ENCODE data around the gene DYNLT1.
A peak's percentile ranks its signal among the peaks of the same experiment; 100 is the strongest.
"Not testable (repeated sequence)": the region's sequence is repeated elsewhere in the genome, so short reads cannot be mapped to it uniquely, and the experiment has no call there.

Gene DYNLT1

DNA sequence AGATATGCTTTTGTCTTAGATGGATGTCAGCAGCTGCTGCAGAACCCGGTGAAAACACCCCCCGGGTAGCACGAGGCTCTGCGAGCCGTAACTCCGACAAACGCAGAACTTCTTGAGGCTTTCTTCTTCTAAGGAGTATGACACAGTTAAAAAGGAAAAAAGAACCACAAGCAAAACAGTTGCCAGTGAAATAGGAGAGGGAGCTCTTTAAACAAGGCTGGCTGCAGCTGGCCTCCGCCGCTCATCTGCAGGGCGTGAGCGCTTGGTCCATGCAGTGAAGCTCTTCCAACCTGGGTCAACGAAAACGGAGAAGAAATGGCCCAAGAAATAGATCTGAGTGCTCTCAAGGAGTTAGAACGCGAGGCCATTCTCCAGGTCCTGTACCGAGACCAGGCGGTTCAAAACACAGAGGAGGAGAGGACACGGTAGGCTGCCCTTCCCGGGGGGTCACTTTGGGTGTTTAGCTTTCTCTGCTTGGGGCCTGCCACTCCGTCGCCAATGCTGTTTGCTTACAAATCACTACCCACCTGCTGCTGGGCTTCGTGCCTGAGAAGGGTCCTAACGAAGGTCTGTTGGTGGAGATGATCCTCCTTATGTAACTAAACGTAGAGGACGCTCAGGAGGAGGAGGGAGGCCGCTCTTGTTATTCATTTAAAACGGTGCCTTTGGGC lies 18.5 kb upstream of the DYNLT1 start:
- no peak for DNase-seq

DNA sequence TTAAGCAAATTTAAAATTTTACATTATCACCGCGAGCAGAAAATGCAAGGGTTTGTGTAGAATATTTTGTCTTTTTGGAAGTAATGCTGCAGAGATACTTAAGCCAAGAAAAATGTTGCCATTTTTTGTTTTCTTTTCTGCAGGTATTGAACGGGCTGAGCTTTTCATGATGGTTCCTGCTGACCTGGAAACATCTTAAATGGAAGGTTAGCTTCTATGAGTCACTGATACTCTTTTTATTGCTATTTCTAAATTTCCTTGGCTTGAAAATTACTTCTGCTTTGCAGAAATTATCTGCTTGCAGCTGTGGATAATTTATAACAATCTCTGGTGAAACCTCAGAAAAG lies 18.0 kb upstream of the DYNLT1 start:
- DNase-seq, result no peak

DNA sequence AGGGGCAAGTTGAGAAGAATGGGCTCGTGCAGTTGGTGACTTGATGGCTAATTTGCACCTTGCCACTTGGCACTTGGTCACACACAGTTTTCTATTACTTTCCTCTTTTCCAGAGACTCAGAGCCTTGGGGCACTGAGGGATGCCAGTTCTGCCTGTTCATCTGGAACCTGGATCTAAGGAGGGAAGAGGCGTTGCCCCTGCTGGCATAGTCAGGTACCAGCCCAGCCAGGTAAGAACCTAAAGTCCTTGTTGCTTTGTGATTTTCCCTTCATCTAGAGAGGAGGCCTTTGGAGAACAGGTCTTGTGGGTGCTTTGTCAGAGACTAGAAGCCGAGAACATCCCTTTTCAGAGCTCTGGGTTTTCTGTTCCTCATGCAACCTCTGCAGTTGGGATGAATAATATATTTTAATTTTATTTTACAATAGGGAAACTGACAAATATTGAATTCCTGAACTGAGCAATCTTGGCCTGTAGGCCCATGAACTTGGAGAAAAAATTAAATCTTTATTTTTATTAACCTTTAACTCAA lies 16.7 kb upstream of the DYNLT1 start:
- DNase-seq, result no peak

DNA sequence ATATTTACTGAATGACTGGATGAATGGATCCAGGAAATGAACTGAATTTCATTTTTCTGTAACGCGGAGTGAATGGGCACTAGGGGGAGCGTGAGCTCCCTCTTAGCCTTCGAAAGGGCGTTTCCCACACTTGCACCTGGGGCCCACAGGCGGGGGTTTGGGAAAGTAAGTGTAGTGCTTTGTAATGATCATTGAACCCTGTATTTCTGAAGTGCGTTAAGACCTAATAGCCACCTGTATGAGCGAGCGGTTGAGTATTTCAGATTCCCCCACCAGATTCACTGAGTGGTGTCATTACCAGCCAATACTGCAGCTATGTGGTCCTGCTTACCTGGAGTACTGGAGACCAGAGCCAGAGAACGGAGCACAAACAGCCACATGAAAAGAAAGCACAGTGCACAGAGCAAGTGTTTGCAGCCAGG lies 15.8 kb upstream of the DYNLT1 start:
- peak; percentile 49 for DNase-seq

DNA sequence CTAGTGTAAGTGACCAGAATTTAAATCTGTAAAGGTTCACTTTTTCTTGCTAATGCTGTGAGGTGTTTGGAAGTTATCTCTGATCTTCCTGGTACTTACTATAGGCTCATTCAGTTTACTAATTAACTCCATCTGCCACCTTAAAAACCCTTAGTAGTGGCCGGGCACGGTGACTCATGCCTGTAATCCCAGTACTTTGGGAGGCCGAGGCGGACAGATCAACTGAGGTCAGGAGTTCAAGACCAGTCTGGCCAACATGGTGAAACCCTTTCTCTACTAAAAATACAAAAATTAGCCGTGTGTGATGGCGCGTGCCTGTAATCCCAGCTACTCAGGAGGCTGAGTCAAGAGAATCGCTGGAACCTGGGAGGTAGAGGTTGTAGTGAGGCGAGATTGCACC lies 12.4 kb upstream of the DYNLT1 start:
- DNase-seq, result peak; percentile 66

DNA sequence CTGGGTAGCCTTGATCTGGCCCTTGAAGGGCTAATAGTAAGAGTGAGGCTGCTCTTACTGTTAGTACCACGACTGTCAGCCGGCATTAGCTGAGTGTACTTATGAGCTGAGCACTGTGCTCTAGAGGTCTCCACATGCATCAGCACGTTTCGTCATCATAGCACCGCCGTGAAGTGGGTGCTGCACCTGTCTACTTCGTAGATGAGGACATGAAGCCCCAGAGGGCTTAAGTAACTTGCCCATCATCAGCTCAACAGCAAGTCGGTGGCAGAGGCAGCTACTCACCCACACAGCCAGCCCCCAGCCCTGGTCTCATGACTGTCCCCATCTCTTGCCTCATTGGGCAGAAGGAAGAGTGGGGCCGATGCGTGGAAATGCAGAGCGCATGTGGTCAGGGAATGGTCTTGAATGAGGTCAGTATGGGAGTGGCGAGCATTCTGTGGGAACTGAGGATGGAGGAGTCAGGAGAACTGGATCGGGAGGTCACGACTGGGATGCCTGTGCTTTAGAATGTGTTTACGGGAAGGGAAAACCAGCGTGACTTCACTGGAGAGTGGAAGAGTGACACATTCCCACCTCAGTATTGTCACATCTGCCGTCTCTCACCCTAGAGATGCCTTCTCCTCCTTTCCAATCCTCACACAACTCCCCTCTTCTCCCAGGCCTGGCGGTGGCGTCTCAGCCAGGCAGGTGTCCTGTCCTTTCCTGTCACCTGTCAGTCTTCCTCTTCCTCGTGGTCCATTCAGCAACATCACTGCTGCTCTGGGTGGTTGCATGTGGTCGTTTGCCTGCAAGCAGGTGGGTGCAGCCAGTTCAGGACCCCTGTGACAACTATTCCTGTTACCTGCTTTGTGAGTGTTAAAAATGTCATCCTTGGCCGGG lies 11.3 kb upstream of the DYNLT1 start:
- no peak for DNase-seq

DNA sequence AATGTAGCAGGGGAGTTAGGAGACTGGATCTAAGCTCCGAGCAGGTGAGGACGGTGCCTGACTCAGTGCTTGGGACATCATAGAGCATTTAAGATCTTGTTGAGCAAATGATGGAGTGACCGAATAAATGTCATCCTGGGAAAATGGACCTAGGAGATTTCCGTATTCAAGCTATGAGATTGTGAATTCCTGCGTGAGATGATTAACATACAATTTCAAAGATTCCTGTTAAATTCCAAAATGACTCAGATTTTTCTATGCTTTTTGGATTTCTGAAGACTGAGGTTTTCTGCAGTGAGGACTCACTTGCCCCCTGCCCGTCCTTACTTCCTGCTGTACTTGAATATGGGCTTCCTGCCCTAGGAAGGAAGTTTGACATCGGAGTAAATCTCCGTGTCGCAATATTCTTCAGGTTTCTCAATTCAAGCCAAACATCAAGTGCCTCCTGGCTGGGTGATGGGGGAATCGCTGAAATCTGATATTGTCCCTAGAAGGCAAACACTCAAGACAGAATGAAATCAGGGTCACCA lies 10.5 kb upstream of the DYNLT1 start:
- DNase-seq, result no peak

DNA sequence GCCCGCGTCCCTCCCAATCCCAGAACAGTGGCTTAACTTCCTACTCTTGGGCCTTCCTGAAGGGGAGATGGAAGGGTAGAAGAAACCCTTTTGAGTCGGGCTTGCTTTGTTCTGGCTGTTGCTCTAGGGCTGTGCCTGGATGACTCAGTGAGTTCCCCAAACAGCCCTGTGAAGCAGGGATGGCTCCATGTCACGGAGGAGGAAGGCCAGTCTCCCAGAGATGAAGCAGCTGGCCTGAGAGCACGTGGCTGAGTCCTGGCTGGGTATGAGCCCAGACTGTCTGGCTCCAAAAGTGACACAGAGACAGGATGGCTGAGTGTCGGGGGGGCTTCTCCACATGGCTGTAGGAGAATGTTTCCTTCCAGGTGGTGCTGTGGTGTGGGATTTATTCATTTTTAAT lies 10.0 kb upstream of the DYNLT1 start:
- DNase-seq, result peak; percentile 60

DNA sequence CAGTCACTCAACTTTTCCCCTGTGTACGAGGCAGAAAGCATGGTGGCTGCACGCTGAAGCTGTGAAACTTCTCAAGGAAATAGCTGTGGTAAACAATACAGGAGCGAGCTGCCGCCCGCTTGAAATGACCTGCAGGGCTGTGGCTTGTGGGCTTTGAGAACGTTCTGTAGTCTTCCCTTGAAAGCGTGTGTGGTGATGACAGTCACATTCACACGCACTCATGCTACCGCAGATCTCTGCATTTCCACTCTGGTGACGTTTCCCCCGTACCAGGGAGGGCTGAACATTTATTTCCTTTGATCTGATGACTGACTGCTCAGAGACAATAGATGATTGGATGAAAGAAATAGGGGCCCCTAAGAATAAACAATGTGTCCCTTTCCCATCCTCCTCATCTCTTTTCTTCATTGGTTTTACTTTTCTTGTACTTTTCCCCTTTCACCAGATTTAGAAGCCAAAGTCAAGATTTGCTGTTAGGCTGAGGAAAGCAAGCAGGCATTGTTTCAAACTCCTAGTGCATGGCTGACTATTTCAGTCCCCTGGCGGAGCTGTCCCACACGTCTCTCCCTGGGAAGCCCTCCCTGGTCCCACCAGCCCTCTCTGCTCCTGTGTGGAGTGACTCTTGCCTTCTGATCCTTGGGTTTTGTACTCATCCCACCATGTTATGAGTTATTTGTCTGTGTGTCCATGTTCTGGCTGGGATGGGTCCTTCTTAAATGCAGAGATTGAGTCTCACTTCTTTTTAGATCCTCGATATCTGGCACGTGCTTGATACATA lies 9.2 kb upstream of the DYNLT1 start:
- DNase-seq, result no peak

DNA sequence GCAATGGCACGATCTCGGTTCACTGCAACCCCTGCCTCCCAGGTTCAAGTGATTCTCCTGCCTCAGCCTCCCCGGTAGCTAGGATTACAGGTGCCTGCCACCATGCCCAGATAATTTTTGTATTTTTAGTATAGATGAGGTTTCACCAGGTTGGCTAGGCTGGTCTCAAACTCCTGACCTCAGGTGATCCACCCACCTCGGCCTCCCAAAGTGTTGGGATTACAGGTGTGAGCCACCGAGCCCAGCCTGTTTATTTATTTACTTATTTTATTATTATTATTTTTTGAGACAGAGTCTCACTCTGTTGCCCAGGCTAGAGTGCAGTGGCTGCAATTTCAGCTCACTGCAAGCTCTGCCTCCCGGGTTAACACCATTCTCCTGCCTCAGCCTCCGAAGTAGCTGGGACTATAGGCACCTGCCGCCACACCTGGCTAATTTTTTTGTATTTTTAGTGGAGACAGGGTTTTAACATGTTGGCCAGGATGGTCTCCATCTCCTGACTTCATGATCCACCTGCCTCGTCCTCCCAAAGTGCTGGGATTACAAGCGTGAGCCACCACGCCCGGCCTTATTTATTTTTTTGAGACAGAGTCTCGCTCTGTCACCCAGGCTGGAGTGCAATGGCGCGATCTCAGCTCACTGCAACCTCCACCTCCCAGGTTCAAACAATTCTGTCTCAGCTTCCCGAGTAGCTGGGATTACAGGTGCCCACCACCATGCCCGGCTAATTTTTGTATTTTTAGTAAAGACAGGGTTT lies 7.6 kb upstream of the DYNLT1 start:
- DNase-seq, result not testable (repeated sequence)

DNA sequence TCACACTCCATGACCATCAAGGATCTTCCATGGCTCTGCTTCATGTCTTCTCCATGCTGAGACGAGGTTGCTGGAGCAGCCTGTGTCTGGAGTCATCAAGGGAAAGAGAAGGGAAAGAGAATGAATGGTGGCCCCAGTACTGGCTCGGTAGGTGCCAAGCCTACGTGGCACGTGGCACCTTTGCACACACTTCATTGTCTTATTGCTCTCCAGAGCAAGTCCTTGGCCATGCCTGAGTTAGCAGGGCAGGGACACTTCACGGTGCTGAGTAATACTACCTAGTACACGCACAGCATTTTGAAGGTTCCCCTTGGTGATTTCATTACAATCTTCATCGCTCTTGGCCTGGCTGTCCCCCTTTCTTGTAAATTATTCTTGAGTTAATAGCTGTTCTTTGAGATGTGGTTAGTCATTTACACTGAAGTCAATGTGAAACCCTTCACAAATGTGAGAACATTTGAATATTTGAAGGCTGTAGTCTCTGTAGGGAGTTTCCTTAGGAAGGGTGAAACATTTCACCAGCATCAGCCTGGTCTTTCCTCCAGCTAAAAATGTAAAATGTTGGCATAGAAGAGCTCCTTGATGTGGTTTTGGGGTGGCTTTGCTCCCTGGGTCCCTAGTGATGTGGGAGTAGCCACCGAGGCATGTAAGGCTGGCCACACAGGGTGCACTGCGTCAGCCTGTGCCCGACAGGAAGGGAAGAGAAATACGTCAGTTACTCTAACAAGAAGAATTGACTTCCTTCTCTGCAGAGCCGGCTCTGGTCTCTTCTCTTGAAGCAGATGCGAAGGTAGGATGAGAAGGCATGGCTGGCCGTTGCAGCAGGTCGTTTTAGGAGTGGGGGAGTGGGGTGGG lies 5.0 kb upstream of the DYNLT1 start, which contains the start of gene SYTL3:
Gene SYTL3 (plus strand): TSS at position 766 of the 855 bp plus-strand sequence. CDS start 13,215 bp downstream, outside the sequence.
- no peak for DNase-seq

DNA sequence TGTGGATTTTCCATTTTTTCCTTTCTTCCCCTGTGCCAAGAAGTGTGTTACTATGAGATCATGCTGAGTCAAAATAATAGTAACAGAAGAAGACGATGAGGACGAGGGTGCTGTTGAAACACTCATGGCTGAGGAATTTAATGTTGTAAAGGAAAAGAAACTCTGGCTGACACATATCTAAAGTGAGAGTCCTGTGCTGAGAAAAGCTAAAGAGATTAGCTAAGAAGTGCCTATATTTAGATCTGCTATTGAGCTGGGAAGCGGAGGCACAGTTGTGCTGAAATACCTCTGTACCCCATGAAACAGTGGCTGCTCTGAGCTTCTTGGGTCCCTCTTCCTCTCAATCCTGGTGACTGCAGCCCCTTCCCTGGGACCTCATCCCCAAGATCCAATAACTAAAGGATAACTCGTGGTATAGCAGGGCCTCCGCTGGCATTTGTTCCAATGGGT lies 4.2 kb upstream of the DYNLT1 start:
- peak; percentile 21 for DNase-seq

DNA sequence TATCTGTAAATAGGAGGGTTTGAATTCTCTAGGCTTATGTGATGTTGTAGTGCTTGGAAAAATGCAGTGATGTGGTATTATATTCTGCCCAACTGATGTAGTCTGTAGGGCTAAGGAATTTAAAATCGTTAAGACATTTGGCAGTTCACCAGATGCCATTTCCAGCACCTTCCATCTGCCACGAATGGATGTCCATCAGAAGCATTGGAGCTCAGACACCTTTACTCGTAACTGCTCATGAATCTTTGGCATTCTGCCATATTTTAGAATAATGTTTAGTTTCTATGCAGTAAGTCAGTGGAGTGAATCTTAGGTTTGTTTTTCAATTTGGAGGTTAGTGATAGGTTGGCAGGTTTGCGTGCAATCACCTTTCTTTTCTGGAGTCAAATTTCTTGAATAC lies 3.0 kb upstream of the DYNLT1 start:
- DNase-seq, result peak; percentile 34

DNA sequence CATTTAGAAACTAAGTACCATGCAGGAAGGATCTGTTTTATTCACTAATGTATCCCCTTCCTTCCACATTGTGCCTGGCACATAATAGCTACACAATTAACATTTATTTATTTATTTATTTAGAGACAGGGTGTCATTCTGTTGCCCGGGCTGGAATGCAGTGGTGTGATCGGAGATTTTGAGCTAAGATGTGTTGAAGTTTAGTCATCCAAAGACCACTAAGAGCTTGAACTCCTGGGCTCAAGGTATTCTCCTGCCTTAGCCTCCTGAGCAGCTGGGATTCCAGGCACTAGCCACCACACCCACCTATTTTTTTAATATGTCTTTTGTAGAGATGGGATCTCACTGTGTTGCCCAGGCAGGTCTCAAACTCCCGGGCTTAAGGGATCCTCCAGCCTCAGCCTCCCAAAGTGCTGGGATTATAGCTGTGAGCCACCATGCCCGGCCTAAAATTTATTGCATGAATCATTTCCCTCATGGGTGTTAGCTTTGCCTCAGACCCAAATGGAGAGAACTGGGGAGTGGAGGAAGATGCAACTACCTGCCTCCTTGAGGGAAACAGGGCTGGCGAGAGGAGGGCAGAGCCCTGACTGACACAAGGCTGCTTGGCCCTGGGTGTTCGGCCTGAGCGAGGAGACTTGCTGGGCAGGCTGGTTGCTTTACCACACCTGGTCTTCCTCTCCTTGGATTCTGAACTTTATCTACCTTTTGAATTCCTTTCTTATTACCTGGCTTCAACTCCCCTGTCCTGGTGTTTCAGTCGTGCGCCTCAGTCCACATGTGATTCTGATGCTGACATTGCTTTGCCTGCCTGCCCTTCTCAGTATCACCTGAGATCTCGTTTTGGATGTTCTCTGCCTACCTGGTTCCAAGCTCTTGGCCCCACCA lies 1.7 kb upstream of the DYNLT1 start:
- no peak for DNase-seq

DNA sequence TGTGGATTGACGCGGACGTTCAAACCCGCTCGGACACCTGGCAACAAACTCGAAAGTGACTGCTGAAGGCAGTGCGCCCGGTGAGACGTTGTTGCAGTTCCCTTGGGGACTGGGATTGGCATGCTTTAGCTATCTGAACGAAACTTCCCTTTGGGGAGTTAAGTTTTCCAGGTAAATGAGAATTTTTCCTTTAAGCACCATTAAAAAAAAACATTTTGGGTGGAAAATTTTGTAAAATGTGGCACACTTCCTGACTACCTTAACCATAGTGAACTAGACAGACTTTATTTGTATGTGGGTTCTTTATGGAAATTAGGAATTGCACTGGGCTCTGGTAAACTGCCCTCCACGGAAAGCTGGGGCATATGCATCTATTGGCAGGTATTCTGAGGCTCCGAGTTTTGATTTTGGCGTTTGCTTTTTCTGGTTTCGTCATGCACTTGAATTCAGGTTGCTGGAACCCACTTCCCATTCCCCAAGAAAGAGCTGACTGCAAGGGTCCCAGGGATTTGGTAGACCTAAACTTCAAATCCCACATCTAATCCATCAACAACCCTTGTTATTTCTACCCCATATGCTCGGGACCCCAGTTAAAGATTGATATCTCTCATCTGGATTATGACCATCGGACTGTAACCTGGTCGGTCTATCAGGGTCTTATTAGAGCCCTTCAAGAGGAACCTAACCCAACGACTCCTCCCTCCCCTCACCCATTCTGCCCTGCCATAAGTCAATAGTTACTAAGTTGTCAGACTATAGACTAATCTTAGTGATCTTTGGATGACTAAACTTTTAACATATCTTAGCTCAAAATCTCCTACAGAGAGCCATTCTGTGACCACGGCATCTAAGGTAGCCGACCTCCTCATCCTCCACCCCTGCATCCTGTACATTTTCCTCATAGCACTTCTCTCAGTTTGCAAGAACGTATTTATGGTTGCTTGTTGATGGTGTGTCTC lies 800 bp upstream of the DYNLT1 start:
- DNase-seq, result peak; percentile 41

DNA sequence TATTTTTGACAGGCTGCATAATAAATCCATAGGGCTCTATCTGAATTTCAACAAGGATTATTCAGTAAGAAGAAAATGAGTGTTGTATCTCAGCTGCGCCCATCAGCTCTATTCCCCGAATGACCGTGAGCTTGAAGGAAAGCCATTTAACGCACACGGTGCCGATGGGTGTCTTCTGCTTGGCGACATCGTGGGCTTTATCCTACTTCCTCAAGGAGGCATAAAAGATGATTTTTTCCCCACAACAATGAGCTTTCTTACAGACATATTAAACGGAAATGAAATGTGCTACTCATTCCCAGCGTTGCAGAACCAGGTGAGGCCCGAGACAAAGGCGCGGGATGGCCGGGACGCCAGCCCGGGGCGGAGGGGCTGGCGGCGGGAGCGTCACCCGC lies 710 bp downstream of the DYNLT1 start:
- peak; percentile 58 for DNase-seq

DNA sequence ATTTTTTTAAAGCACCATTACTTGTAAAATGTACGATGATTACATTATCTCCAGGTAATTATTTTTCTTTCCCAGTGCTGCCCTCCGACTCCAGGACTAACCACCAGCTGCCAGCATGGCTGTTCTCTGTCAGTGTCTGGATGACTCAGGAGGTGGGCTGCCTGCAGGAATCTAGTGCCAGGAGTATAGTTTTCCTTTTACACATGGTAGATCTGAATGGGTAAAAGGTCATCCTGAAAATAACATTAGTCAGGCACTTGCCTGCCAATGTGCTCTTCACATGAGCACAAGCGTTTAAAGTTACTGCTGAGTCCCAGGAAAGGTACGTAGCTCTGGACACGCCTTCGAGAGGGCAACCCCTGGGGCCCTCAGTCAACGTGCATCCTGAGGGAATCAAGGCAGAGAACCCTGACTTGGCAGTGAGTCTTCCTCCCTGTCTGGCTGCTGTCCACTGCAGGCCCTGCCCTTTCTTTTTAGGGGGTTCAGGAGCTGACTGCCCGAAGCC lies 2.4 kb downstream of the DYNLT1 start:
- DNase-seq, result peak; percentile 91

DNA sequence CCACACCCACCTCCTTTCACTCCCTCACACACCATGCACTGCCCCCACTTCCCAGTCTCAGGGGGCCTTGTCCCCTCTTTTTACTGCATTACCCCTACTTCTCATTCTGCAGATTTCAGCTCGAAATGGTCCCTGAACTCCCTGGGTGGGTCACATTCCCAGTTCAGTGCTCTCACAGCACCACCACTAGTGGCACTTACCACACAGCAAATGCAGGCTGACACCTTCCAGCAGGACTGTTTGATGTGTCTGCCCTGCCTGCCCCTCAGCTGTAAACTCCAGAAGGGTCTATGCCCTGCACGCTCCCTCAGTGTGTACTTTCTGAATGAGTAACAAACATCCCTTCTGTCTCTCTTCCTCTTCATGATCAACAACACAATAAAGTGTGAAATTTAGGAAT lies 4.0 kb downstream of the DYNLT1 start:
- DNase-seq, result no peak

DNA sequence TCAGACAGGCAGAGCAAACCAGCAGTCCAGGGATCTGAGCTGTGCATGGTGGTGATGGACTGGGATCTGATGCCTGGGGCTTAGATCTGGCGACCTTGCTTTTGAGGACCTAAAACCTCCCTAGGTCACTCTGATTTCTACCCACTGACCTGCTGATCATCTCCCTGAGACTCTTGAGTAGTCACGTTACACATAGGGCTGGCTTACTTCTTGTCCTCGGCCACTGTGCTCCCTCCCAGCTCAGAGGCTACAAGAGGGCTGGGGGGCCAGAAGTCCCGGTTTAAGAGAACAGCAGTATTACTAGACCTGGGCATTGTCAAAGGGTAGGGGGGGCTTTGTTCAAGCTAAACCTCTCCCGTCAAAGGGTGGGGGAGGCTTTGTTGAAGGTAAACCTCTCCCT lies 5.5 kb downstream of the DYNLT1 start:
- DNase-seq, result no peak

Data from NCI-H82 (cell line).